Fibroblast of pulmonary artery (primary cell): ENCODE results near the gene GRAP2.

Experiments
- DNase-seq: peaks from one replicate; pipeline ENCODE4 v3.0.0-alpha.2; 2010; ENCODE audit warnings: low read depth
- H3K4me3 ChIP-seq: replicated peaks from 2 replicates; pipeline ENCODE4 v1.5.1; 2011; ENCODE audit warnings: low read depth, mild to moderate bottlenecking, control low read depth, low read length, moderate library complexity
- CTCF ChIP-seq: IDR thresholded peaks from 2 replicates; pipeline ENCODE4 v1.5.1; 2011; ENCODE audit warnings: mild to moderate bottlenecking, control low read depth, low read length, inconsistent platforms; ENCODE audit errors: missing control alignments

Gene GRAP2

GRCh38 chr22:39924286-39924685, 23.4 kb downstream of the GRAP2 start:
- TF ChIP-seq CTCF: no peak
- no peak overlapping the region for H3K4me3 ChIP-seq
- no peak for DNase-seq

GRCh38 chr22:39925273-39925672, 24.4 kb downstream of the GRAP2 start:
- TF ChIP-seq CTCF: no peak
- no peak for DNase-seq
- H3K4me3 ChIP-seq: no peak overlapping the region

GRCh38 chr22:39925909-39926679, 25.2 kb downstream of the GRAP2 start:
- no peak for DNase-seq
- no peak overlapping the region for H3K4me3 ChIP-seq
- no peak for TF ChIP-seq CTCF

- DNase-seq: no peak
- no peak overlapping the region for H3K4me3 ChIP-seq
- TF ChIP-seq CTCF: no peak
Observed at GRCh38 chr22:39926753-39927152, 25.9 kb downstream of the GRAP2 start.

GRCh38 chr22:39927544-39927943, 26.7 kb downstream of the GRAP2 start:
- H3K4me3 ChIP-seq: no peak overlapping the region
- DNase-seq: no peak
- TF ChIP-seq CTCF: peak; percentile 11

- no peak for DNase-seq
- TF ChIP-seq CTCF: no peak
- no peak overlapping the region for H3K4me3 ChIP-seq
Observed at GRCh38 chr22:39928536-39929520, 27.9 kb downstream of the GRAP2 start.
